ENCODE results near the gene ABAT. TPM values are rescaled to one million over a fixed set of nuclear protein-coding genes. Genes with fewer than 3 reads are reported as not detected.
A peak's percentile ranks its signal among the peaks of the same experiment; 100 is the strongest.

The ABAT gene
- total RNA-seq, 2 donors from 2014 or later, result 9.3 to 9.8 TPM

- ATAC-seq (ENCODE audit: insufficient number of reproducible peaks, low FRiP score, low read depth) (peak; percentile 36), DNase-seq (ENCODE audit: low spot score) (no peak)
- peaks cover 5 to 12% of the 10 kb centered on the region in 2 donors for H3K4me1 ChIP-seq (ENCODE audit: control insufficient read depth in 1 of 2, low read depth in 2 of 2)
- H3K27ac ChIP-seq, result peak overlapping the region in 1 of 2 donors; percentile 6
- H3K36me3 ChIP-seq, result no peaks in the 10 kb centered on the region
- H3K9me3 ChIP-seq, result no peaks in the 10 kb centered on the region
- no peak for TF ChIP-seq CTCF (IDR thresholded peaks at IDR 0.05)
- H3K4me3 ChIP-seq, result peak overlapping the region; percentile 98
- no peaks in the 10 kb centered on the region for H3K27me3 ChIP-seq (replicated peaks; ENCODE audit: insufficient read depth)
Measured at GRCh38 chr16:8673611-8674412, 605 bp upstream of the ABAT start.

GRCh38 chr16:8675183-8676159 lies 1.1 kb downstream of the ABAT start:
- H3K27ac ChIP-seq, result no peak overlapping the region
- no peaks in the 10 kb centered on the region for H3K9me3 ChIP-seq
- H3K4me1 ChIP-seq (ENCODE audit: control insufficient read depth in 1 of 2, low read depth in 2 of 2), result peaks cover 5 to 12% of the 10 kb centered on the region in 2 donors
- ATAC-seq (ENCODE audit: insufficient number of reproducible peaks, low FRiP score, low read depth) (no peak), DNase-seq (ENCODE audit: low spot score) (no peak)
- peak overlapping the region; percentile 98 for H3K4me3 ChIP-seq
- H3K27me3 ChIP-seq (replicated peaks; ENCODE audit: insufficient read depth), result no peaks in the 10 kb centered on the region
- no peaks in the 10 kb centered on the region for H3K36me3 ChIP-seq
- no peak for TF ChIP-seq CTCF (IDR thresholded peaks at IDR 0.05)

- ATAC-seq (ENCODE audit: insufficient number of reproducible peaks, low FRiP score, low read depth), result no peak
- H3K36me3 ChIP-seq, result no peaks in the 10 kb centered on the region
- H3K4me3 ChIP-seq, result no peak overlapping the region
- H3K9me3 ChIP-seq, result no peaks in the 10 kb centered on the region
- no peak for DNase-seq (ENCODE audit: low spot score)
- no peaks in the 10 kb centered on the region for H3K27me3 ChIP-seq (replicated peaks; ENCODE audit: insufficient read depth)
- H3K27ac ChIP-seq, result no peak overlapping the region
- no peak for TF ChIP-seq CTCF (IDR thresholded peaks at IDR 0.05)
- H3K4me1 ChIP-seq (ENCODE audit: control insufficient read depth in 1 of 2, low read depth in 2 of 2), result peaks cover 5 to 12% of the 10 kb centered on the region in 2 donors
Measured at GRCh38 chr16:8676160-8676547, 1.7 kb downstream of the ABAT start.

- Histone ChIP-seq H3K36me3 (no peaks in the 10 kb centered on the region), H3K9me3 (no peaks in the 10 kb centered on the region), H3K4me3 (no peak overlapping the region), H3K4me1 (ENCODE audit: control insufficient read depth in 1 of 2, low read depth in 2 of 2) (peaks cover 5 to 12% of the 10 kb centered on the region in 2 donors), H3K27me3 (replicated peaks; ENCODE audit: insufficient read depth) (no peaks in the 10 kb centered on the region), H3K27ac (no peak overlapping the region)
- ATAC-seq (ENCODE audit: insufficient number of reproducible peaks, low FRiP score, low read depth) (no peak), DNase-seq (ENCODE audit: low spot score) (no peak)
- TF ChIP-seq CTCF (IDR thresholded peaks at IDR 0.05), result no peak
Measured at GRCh38 chr16:8676737-8677375, 2.4 kb downstream of the ABAT start.
